ENCODE results near the gene ACTA2. TPM values are rescaled to one million over a fixed set of nuclear protein-coding genes. Genes with fewer than 3 reads are reported as not detected.

ACTA2 gene
- polyA plus RNA-seq, 1 experiment: 815 TPM

- DNase-seq (ENCODE audit: low read depth, low spot score): no peak
- TF ChIP-seq, protein P1, sequence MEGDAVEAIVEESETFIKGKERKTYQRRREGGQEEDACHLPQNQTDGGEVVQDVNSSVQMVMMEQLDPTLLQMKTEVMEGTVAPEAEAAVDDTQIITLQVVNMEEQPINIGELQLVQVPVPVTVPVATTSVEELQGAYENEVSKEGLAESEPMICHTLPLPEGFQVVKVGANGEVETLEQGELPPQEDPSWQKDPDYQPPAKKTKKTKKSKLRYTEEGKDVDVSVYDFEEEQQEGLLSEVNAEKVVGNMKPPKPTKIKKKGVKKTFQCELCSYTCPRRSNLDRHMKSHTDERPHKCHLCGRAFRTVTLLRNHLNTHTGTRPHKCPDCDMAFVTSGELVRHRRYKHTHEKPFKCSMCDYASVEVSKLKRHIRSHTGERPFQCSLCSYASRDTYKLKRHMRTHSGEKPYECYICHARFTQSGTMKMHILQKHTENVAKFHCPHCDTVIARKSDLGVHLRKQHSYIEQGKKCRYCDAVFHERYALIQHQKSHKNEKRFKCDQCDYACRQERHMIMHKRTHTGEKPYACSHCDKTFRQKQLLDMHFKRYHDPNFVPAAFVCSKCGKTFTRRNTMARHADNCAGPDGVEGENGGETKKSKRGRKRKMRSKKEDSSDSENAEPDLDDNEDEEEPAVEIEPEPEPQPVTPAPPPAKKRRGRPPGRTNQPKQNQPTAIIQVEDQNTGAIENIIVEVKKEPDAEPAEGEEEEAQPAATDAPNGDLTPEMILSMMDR (IDR thresholded peaks at IDR 0.05; ENCODE audit: low read depth, low read length): no peak
- ChIA-PET CTCF (interaction anchor here (1.1 to 6.6 kb wide), 8 partner anchors 8 to 379 kb away, joined by 3 to 42 read pairs (median 7); no protein-coding TSS in a partner anchor), POLR2A (interaction anchor here (1.8 kb wide), 1 partner anchor 45 kb away, joined by 6 read pairs; the partner anchor contains the start of gene FAS)
- no peak overlapping the region for H3K27ac ChIP-seq (ENCODE audit: low read depth, low read length)
- no peak overlapping the region for H3K4me3 ChIP-seq (ENCODE audit: low read depth, low read length)
- no peaks in the 10 kb centered on the region for H3K9me3 ChIP-seq (ENCODE audit: control insufficient read depth, insufficient read depth, low read length)
- H3K27me3 ChIP-seq (ENCODE audit: control insufficient read depth, insufficient read depth, low read length): no peaks in the 10 kb centered on the region
These were observed 7.8 kb downstream of the ACTA2 start for GRCh38 chr10:88944813-88945212.

DNA sequence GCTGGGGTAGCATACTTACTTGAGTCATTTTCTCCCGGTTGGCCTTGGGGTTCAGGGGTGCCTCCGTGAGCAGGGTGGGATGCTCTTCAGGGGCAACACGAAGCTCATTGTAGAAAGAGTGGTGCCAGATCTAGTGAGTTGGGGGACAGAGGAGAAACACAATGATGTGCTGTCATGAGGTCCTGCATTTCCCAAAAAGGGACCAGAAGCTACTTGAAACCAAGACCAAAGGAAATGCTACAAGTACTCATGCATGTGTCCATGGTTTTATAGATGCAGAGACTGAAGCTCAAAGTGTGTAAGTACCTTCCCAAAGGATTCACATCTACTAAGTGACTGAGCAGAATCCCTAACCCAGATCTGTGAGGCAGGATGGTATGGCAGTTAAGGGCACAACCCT lies 8.8 kb downstream of the ACTA2 start:
- no peak overlapping the region for H3K27ac ChIP-seq (ENCODE audit: low read depth, low read length)
- no peak overlapping the region for H3K4me3 ChIP-seq (ENCODE audit: low read depth, low read length)
- CTCF ChIA-PET: interaction anchor here (1.5 to 6.6 kb wide), 4 partner anchors 44 to 274 kb away, joined by 4 to 42 read pairs (median 22); no protein-coding TSS in a partner anchor
- TF ChIP-seq, protein P1 (IDR thresholded peaks at IDR 0.05; ENCODE audit: low read depth, low read length): no peak
- no peaks in the 10 kb centered on the region for H3K9me3 ChIP-seq (ENCODE audit: control insufficient read depth, insufficient read depth, low read length)
- DNase-seq (ENCODE audit: low read depth, low spot score): no peak
- POLR2A ChIA-PET: no interaction called here
- H3K27me3 ChIP-seq (ENCODE audit: control insufficient read depth, insufficient read depth, low read length): no peaks in the 10 kb centered on the region

GRCh38 chr10:88941026-88941425 lies 11.5 kb downstream of the ACTA2 start:
- Histone ChIP-seq H3K27ac (ENCODE audit: low read depth, low read length) (no peak overlapping the region), H3K4me3 (ENCODE audit: low read depth, low read length) (no peak overlapping the region), H3K27me3 (ENCODE audit: control insufficient read depth, insufficient read depth, low read length) (no peaks in the 10 kb centered on the region), H3K9me3 (ENCODE audit: control insufficient read depth, insufficient read depth, low read length) (no peaks in the 10 kb centered on the region)
- POLR2A ChIA-PET: no interaction called here
- no peak for DNase-seq (ENCODE audit: low read depth, low spot score)
- CTCF ChIA-PET: interaction anchor here (1.5 to 1.7 kb wide), 2 partner anchors 46 to 105 kb away, joined by 6 to 8 read pairs; no protein-coding TSS in a partner anchor
- TF ChIP-seq, protein P1 (IDR thresholded peaks at IDR 0.05; ENCODE audit: low read depth, low read length): no peak

DNA sequence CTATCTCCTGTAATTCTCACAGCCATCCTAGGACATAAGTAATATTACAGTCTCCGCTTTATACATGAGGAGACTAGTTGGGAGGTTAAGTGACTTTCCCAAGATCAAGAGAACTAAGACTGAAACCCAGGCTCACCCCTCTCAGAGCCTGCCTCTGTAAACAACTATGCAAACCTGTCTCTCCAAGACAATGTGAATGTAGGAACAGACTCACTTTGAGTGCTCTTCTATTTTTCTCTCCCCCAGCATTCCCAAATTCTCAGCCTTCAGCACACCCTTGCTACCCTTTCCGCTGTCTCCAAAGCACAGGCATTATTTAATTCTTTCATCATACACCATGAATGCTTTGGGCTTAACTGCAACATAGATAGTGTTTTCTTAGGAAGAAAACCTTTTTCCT lies 13.6 kb downstream of the ACTA2 start:
- no peak for DNase-seq (ENCODE audit: low read depth, low spot score)
- no peak overlapping the region for H3K4me3 ChIP-seq (ENCODE audit: low read depth, low read length)
- CTCF ChIA-PET: interaction anchor here (0.8 kb wide), 1 partner anchor 48 kb away, joined by 4 read pairs; no protein-coding TSS in a partner anchor
- no peaks in the 10 kb centered on the region for H3K9me3 ChIP-seq (ENCODE audit: control insufficient read depth, insufficient read depth, low read length)
- H3K27me3 ChIP-seq (ENCODE audit: control insufficient read depth, insufficient read depth, low read length): no peaks in the 10 kb centered on the region
- POLR2A ChIA-PET: no interaction called here
- H3K27ac ChIP-seq (ENCODE audit: low read depth, low read length): no peak overlapping the region
- TF ChIP-seq, protein P1 (IDR thresholded peaks at IDR 0.05; ENCODE audit: low read depth, low read length): no peak

DNA sequence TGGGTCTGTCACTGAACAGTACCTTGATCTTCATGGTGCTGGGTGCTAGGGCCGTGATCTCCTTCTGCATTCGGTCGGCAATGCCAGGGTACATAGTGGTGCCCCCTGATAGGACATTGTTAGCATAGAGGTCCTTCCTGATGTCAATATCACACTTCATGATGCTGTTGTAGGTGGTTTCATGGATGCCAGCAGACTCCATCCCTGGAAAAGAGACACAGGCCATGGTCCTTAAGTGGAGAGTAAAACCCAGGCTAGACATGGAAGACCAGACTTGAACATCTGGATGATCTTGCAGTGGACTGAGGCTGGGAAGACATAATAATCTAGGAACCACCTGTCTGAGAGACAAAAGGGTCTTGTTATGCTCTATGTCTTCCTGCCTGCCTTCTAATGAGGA lies 14.5 kb downstream of the ACTA2 start:
- Histone ChIP-seq H3K27ac (ENCODE audit: low read depth, low read length) (peak overlapping the region; percentile 25), H3K9me3 (ENCODE audit: control insufficient read depth, insufficient read depth, low read length) (no peaks in the 10 kb centered on the region), H3K27me3 (ENCODE audit: control insufficient read depth, insufficient read depth, low read length) (no peaks in the 10 kb centered on the region), H3K4me3 (ENCODE audit: low read depth, low read length) (no peak overlapping the region)
- TF ChIP-seq, protein P1 (IDR thresholded peaks at IDR 0.05; ENCODE audit: low read depth, low read length): no peak
- ChIA-PET POLR2A (no interaction called here), CTCF (interaction anchor here (0.6 to 7.3 kb wide), 5 partner anchors 49 to 280 kb away, joined by 4 to 244 read pairs (median 12); partner anchors contain the start of gene FAS)
- DNase-seq (ENCODE audit: low read depth, low spot score): no peak
